Activated CD4-positive, CD25-positive, alpha-beta regulatory T cell (primary cell): ENCODE measurements around the gene AK4.

Source experiments
- DNase-seq, 4 experiments: peaks; one replicate each; lab custom pipeline; 2025; lab: John Stamatoyannopoulos, UW

The AK4 gene

GRCh38 chr1:65250826-65251225 is 102.8 kb downstream of the AK4 start:
- no peak for DNase-seq

- DNase-seq = no peak
Observed at GRCh38 chr1:65253800-65254319, 105.9 kb downstream of the AK4 start.

GRCh38 chr1:65254320-65255034 is 106.5 kb downstream of the AK4 start:
- peak; percentile 43 to 71 (median 62) for DNase-seq

- no peak for DNase-seq
Observed at GRCh38 chr1:65255035-65255655, 107.1 kb downstream of the AK4 start.

GRCh38 chr1:65255656-65256050 is 107.7 kb downstream of the AK4 start:
- DNase-seq = no peak

- no peak for DNase-seq
Observed at GRCh38 chr1:65256860-65257708, 109.1 kb downstream of the AK4 start.

GRCh38 chr1:65258106-65258505 is 110.1 kb downstream of the AK4 start:
- no peak for DNase-seq

- DNase-seq = no peak
Observed at GRCh38 chr1:65259816-65260215, 111.8 kb downstream of the AK4 start.

GRCh38 chr1:65260851-65261473 is 113.0 kb downstream of the AK4 start:
- DNase-seq = no peak

GRCh38 chr1:65263286-65263685 is 115.3 kb downstream of the AK4 start:
- no peak for DNase-seq

- DNase-seq = no peak
Observed at GRCh38 chr1:65264197-65264929, 116.4 kb downstream of the AK4 start.

- no peak for DNase-seq
Observed at GRCh38 chr1:65265296-65265650, 117.3 kb downstream of the AK4 start.

- peak in 1 of 4 experiments; percentile 4 for DNase-seq
Observed at GRCh38 chr1:65265651-65266351, 117.8 kb downstream of the AK4 start.

- no peak for DNase-seq
Observed at GRCh38 chr1:65266476-65266875, 118.5 kb downstream of the AK4 start.

GRCh38 chr1:65267271-65267670 is 119.3 kb downstream of the AK4 start:
- DNase-seq = no peak

GRCh38 chr1:65267683-65268082 is 119.7 kb downstream of the AK4 start:
- no peak for DNase-seq

- DNase-seq = no peak
Observed at GRCh38 chr1:65269612-65270011, 121.6 kb downstream of the AK4 start.

GRCh38 chr1:65276197-65276939 is 128.4 kb downstream of the AK4 start:
- no peak for DNase-seq

- DNase-seq = no peak
Observed at GRCh38 chr1:65277605-65278347, 129.8 kb downstream of the AK4 start.
